ENCODE results near the gene ADCK1.
"Not testable (repeated sequence)": the region's sequence is repeated elsewhere in the genome, so short reads cannot be mapped to it uniquely, and the experiment has no call there.

The ADCK1 gene

GRCh38 chr14:77885367-77885766, 85.5 kb downstream of the ADCK1 start:
- POLR2A ChIA-PET = no interaction called here
- CTCF ChIA-PET = no interaction called here

GRCh38 chr14:77886010-77886409, 86.1 kb downstream of the ADCK1 start:
- CTCF ChIA-PET = interaction anchor here (0.7 kb wide), 2 partner anchors 54 to 231 kb away, joined by 3 read pairs; no protein-coding TSS in a partner anchor
- H3K36me3 ChIP-seq (ENCODE audit: control insufficient read depth in 2 of 2, insufficient read depth in 1 of 2, low read length in 2 of 2) = peaks cover 0 to 4% of the 10 kb centered on the region in 2 experiments; a peak in 1 of 3 replicates
- no peaks in the 10 kb centered on the region for H3K4me1 ChIP-seq (ENCODE audit: control insufficient read depth, insufficient read depth, low read length)
- no peak overlapping the region for H3K4me3 ChIP-seq (ENCODE audit: low read depth, low read length)
- POLR2A ChIA-PET = no interaction called here
- TF ChIP-seq SP7 (tag by site-specific recombination; IDR thresholded peaks at IDR 0.05) (no peak), ZNF280D (tag by site-specific recombination; IDR thresholded peaks at IDR 0.05) (no peak), ZBTB8A (tag by site-specific recombination; IDR thresholded peaks at IDR 0.05) (no peak), ZNF76 (tag by site-specific recombination; IDR thresholded peaks at IDR 0.05; ENCODE audit: borderline replicate concordance, low read depth) (no peak), SETDB1 (IDR thresholded peaks at IDR 0.05; ENCODE audit: insufficient read length, low read length) (no peak), HIC1 (tag by site-specific recombination; IDR thresholded peaks at IDR 0.05) (no peak), GLIS2 (tag by site-specific recombination; IDR thresholded peaks at IDR 0.05) (no peak), ZNF658 (tag by site-specific recombination; IDR thresholded peaks at IDR 0.05) (no peak), RBAK (tag by site-specific recombination; IDR thresholded peaks at IDR 0.05) (no peak), BCL6B (tag by site-specific recombination; IDR thresholded peaks at IDR 0.05) (no peak), OSR2 (tag by site-specific recombination; IDR thresholded peaks at IDR 0.05) (no peak)
- no peak overlapping the region for H3K27ac ChIP-seq (ENCODE audit: extremely low read depth, low read depth, low read length)
- no peaks in the 10 kb centered on the region for H3K9me3 ChIP-seq (ENCODE audit: control insufficient read depth, insufficient read depth, low read depth, low read length)

More at GRCh38 chr14:77885367-77885766, 85.5 kb downstream of the ADCK1 start:
- Histone ChIP-seq H3K36me3 (ENCODE audit: control insufficient read depth in 2 of 2, insufficient read depth in 1 of 2, low read length in 2 of 2) (peaks cover 0 to 4% of the 10 kb centered on the region in 2 experiments; a peak in 1 of 3 replicates), H3K4me1 (ENCODE audit: control insufficient read depth, insufficient read depth, low read length) (no peaks in the 10 kb centered on the region), H3K9me3 (ENCODE audit: control insufficient read depth, insufficient read depth, low read depth, low read length) (no peaks in the 10 kb centered on the region), H3K27ac (ENCODE audit: extremely low read depth, low read depth, low read length) (no peak overlapping the region), H3K4me3 (ENCODE audit: low read depth, low read length) (no peak overlapping the region)
- no peak for TF ChIP-seq ZBTB1 (tag by site-specific recombination; IDR thresholded peaks at IDR 0.05)
- TF ChIP-seq ZNF76 (tag by site-specific recombination; IDR thresholded peaks at IDR 0.05; ENCODE audit: borderline replicate concordance, low read depth) = no peak
- no peak for TF ChIP-seq ZNF513 (tag by site-specific recombination; IDR thresholded peaks at IDR 0.05)
- TF ChIP-seq ZNF558 (tag by site-specific recombination; IDR thresholded peaks at IDR 0.05) = no peak
- TF ChIP-seq ZNF37A (tag by site-specific recombination; IDR thresholded peaks at IDR 0.05) = no peak

GRCh38 chr14:77888903-77889302, 89.0 kb downstream of the ADCK1 start:
- H3K27ac ChIP-seq (ENCODE audit: extremely low read depth, low read depth, low read length); H3K36me3 ChIP-seq (ENCODE audit: control insufficient read depth in 2 of 2, insufficient read depth in 1 of 2, low read length in 2 of 2); H3K4me3 ChIP-seq (ENCODE audit: low read depth, low read length); H3K4me1 ChIP-seq (ENCODE audit: control insufficient read depth, insufficient read depth, low read length); CTCF ChIA-PET; POLR2A ChIA-PET; H3K9me3 ChIP-seq (ENCODE audit: control insufficient read depth, insufficient read depth, low read depth, low read length): not testable (repeated sequence)

Data from HEK293 (cell line).